ENCODE results near the gene HLX. TPM values are rescaled to one million over a fixed set of nuclear protein-coding genes. Genes with fewer than 3 reads are reported as not detected.

The HLX gene
- total and polyA plus RNA-seq, 5 experiments from 2014 or later: 0.10 to 0.33 TPM; not detected in 3

GRCh38 chr1:220925707-220926106 lies 46.5 kb downstream of the HLX start:
- H3K27me3 Mint-ChIP-seq: peaks cover 0 to 21% (median 8%) of the 10 kb centered on the region in 5 donors
- H3K36me3 Mint-ChIP-seq: no peaks in the 10 kb centered on the region
- no peak overlapping the region for H3K27ac Mint-ChIP-seq
- peaks cover 0 to 6% (median 0%) of the 10 kb centered on the region in 4 donors for H3K4me1 Mint-ChIP-seq
- POLR2A ChIA-PET: no interaction called here
- H3K4me3 Mint-ChIP-seq: no peak overlapping the region
- H3K9me3 Mint-ChIP-seq: peaks cover 0 to 3% (median 0%) of the 10 kb centered on the region in 9 donors
- DNase-seq: no peak
- ATAC-seq: no peak

GRCh38 chr1:220926146-220926545 lies 46.9 kb downstream of the HLX start:
- Mint-ChIP-seq H3K36me3 (no peaks in the 10 kb centered on the region), H3K27me3 (peaks cover 0 to 21% (median 8%) of the 10 kb centered on the region in 5 donors), H3K4me1 (peaks cover 0 to 6% (median 0%) of the 10 kb centered on the region in 4 donors), H3K9me3 (peaks cover 0 to 3% (median 0%) of the 10 kb centered on the region in 9 donors), H3K27ac (peak overlapping the region in 1 of 10 donors; percentile 7), H3K4me3 (no peak overlapping the region)
- DNase-seq (no peak), ATAC-seq (no peak)
- POLR2A ChIA-PET: no interaction called here

- peaks cover 0 to 6% (median 0%) of the 10 kb centered on the region in 4 donors for H3K4me1 Mint-ChIP-seq
- H3K27me3 Mint-ChIP-seq: peaks cover 0 to 18% (median 8%) of the 10 kb centered on the region in 5 donors
- H3K36me3 Mint-ChIP-seq: no peaks in the 10 kb centered on the region
- peaks cover 0 to 3% (median 0%) of the 10 kb centered on the region in 9 donors for H3K9me3 Mint-ChIP-seq
- POLR2A ChIA-PET: no interaction called here
- H3K27ac Mint-ChIP-seq: no peak overlapping the region
- DNase-seq (no peak), ATAC-seq (no peak)
- no peak overlapping the region for H3K4me3 Mint-ChIP-seq
Observed at GRCh38 chr1:220927442-220927841, 48.2 kb downstream of the HLX start.

- DNase-seq (no peak), ATAC-seq (no peak)
- no peaks in the 10 kb centered on the region for H3K36me3 Mint-ChIP-seq
- peaks cover 0 to 18% (median 8%) of the 10 kb centered on the region in 5 donors for H3K27me3 Mint-ChIP-seq
- peaks cover 0 to 3% (median 0%) of the 10 kb centered on the region in 9 donors for H3K9me3 Mint-ChIP-seq
- no peak overlapping the region for H3K4me3 Mint-ChIP-seq
- H3K4me1 Mint-ChIP-seq: peaks cover 0 to 6% (median 0%) of the 10 kb centered on the region in 4 donors
- POLR2A ChIA-PET: no interaction called here
- H3K27ac Mint-ChIP-seq: no peak overlapping the region
Observed at GRCh38 chr1:220928320-220928719, 49.1 kb downstream of the HLX start.

GRCh38 chr1:220928725-220929300 lies 49.6 kb downstream of the HLX start:
- Mint-ChIP-seq H3K4me3 (no peak overlapping the region), H3K36me3 (no peaks in the 10 kb centered on the region), H3K4me1 (peaks cover 0 to 6% (median 0%) of the 10 kb centered on the region in 4 donors), H3K27me3 (peaks cover 0 to 18% (median 8%) of the 10 kb centered on the region in 5 donors), H3K27ac (no peak overlapping the region), H3K9me3 (peaks cover 0 to 3% (median 0%) of the 10 kb centered on the region in 9 donors)
- ATAC-seq (no peak), DNase-seq (no peak)
- POLR2A ChIA-PET: no interaction called here

GRCh38 chr1:220929304-220929703 lies 50.1 kb downstream of the HLX start:
- ATAC-seq: no peak

More at GRCh38 chr1:220929304-220929703, 50.1 kb downstream of the HLX start:
- no peak for DNase-seq
- peaks cover 0 to 18% (median 7%) of the 10 kb centered on the region in 5 donors for H3K27me3 Mint-ChIP-seq
- no peak overlapping the region for H3K4me3 Mint-ChIP-seq
- H3K9me3 Mint-ChIP-seq: peaks cover 0 to 3% (median 0%) of the 10 kb centered on the region in 9 donors
- no peaks in the 10 kb centered on the region for H3K36me3 Mint-ChIP-seq
- POLR2A ChIA-PET: no interaction called here
- H3K27ac Mint-ChIP-seq: no peak overlapping the region
- peaks cover 0 to 6% (median 0%) of the 10 kb centered on the region in 4 donors for H3K4me1 Mint-ChIP-seq

Other genes starting within 250 kb of the HLX start
- under 1 TPM; 0.52 TPM for gene C1orf115, start 189.1 kb upstream of the HLX start, total RNA-seq
- under 1 TPM in 2 of 3 donors, not detected in 1; 0.44 to 0.99 TPM for gene C1orf115, start 189.1 kb upstream of the HLX start, polyA plus RNA-seq
- not detected for gene MTARC2, start 131.1 kb upstream of the HLX start, total RNA-seq
- gene MTARC2, start 131.1 kb upstream of the HLX start, polyA plus RNA-seq: not detected
- not detected for gene MTARC1, start 92.5 kb upstream of the HLX start, total RNA-seq
- gene MTARC1, start 92.5 kb upstream of the HLX start, polyA plus RNA-seq: under 1 TPM in 1 of 3 donors, not detected in 2; 0.59 TPM

Measured in naive thymus-derived CD8-positive, alpha-beta T cell (primary cell).